Liver (tissue), 9 donors: ENCODE results near the gene DEFB115. TPM values are rescaled to one million over a fixed set of nuclear protein-coding genes. Genes with fewer than 3 reads are reported as not detected.

Source experiments
- DNase-seq: peaks from one replicate; pipeline ENCODE4 v3.0.0-alpha.2; 2017; ENCODE audit warnings: low spot score
- H3K27ac ChIP-seq, 2 donors: one replicate each; pipeline ENCODE4 v1.7.0; 2013; ENCODE audit warnings: inconsistent platforms in 2 of 2, low read length in 2 of 2, control low read depth in 1 of 2, low read depth in 1 of 2, mild to moderate bottlenecking in 1 of 2
- H3K27me3 ChIP-seq, 4 donors: one replicate each; pipeline versions ENCODE4 v1.6.1 to v1.7.0; 2013; ENCODE audit warnings: low read length in 3 of 4, inconsistent platforms in 1 of 4, mild to moderate bottlenecking in 1 of 4, moderate library complexity in 1 of 4; ENCODE audit not compliant: control insufficient read depth in 4 of 4, insufficient read depth in 4 of 4
- H3K36me3 ChIP-seq, 4 donors: one replicate each; pipeline versions ENCODE4 v1.6.1 to v1.7.0; 2013; ENCODE audit warnings: low read length in 3 of 4, mild to moderate bottlenecking in 3 of 4, low read depth in 1 of 4, moderate library complexity in 1 of 4; ENCODE audit not compliant: control insufficient read depth in 4 of 4, insufficient read depth in 3 of 4
- H3K4me1 ChIP-seq, 4 donors: one replicate each; pipeline versions ENCODE4 v1.6.1 to v1.7.0; 2013; ENCODE audit warnings: low read length in 3 of 4, mild to moderate bottlenecking in 3 of 4, moderate library complexity in 1 of 4; ENCODE audit not compliant: control insufficient read depth in 4 of 4, insufficient read depth in 4 of 4
- H3K4me3 ChIP-seq, 3 donors: one replicate each; pipeline versions ENCODE4 v1.6.1 to v1.7.0; 2013; ENCODE audit warnings: low read length in 3 of 3, control low read depth in 1 of 3, low read depth in 1 of 3, mild to moderate bottlenecking in 1 of 3
- H3K9ac ChIP-seq, 2 donors: one replicate each; pipeline ENCODE4 v1.7.0; 2013; ENCODE audit warnings: low read length in 2 of 2, mild to moderate bottlenecking in 2 of 2, moderate library complexity in 2 of 2, control low read depth in 1 of 2, low read depth in 1 of 2
- H3K9me3 ChIP-seq, 4 donors: one replicate each; pipeline versions ENCODE4 v1.6.1 to v1.7.0; 2013; ENCODE audit warnings: low read length in 3 of 4; ENCODE audit not compliant: control insufficient read depth in 4 of 4
- EGR1 ChIP-seq, 2 donors: IDR thresholded peaks; 2 replicates each; pipeline ENCODE4 v1.6.1; 2016 to 2018; ENCODE audit warnings: antibody characterized with exemption in 2 of 2, low read depth in 2 of 2
- FOXA1 ChIP-seq: IDR thresholded peaks from 2 replicates; pipeline ENCODE4 v1.6.1; 2016; ENCODE audit warnings: antibody characterized with exemption
- FOXA2 ChIP-seq: IDR thresholded peaks from 2 replicates; pipeline ENCODE4 v1.6.1; 2016; ENCODE audit warnings: antibody characterized with exemption
- GABPA ChIP-seq, 2 donors: IDR thresholded peaks in 1 of 2; conservative IDR thresholded peaks in 1 of 2; 2 replicates each; pipeline ENCODE4 v1.6.1; 2016; ENCODE audit warnings: antibody characterized with exemption in 2 of 2, mild to moderate bottlenecking in 1 of 2, moderate library complexity in 1 of 2
- HNF4A ChIP-seq, 2 donors: conservative IDR thresholded peaks; 2 replicates each; pipeline ENCODE4 v1.6.1; 2016; ENCODE audit warnings: antibody characterized with exemption in 2 of 2, mild to moderate bottlenecking in 2 of 2
- HNF4G ChIP-seq: IDR thresholded peaks from 2 replicates; pipeline ENCODE4 v1.6.1; 2016; ENCODE audit warnings: antibody characterized with exemption
- JUND ChIP-seq, 2 donors: IDR thresholded peaks; 2 replicates each; pipeline ENCODE4 v1.6.1; 2016; ENCODE audit warnings: antibody characterized with exemption in 2 of 2
- NR2F2 ChIP-seq: IDR thresholded peaks from 2 replicates; pipeline ENCODE4 v1.6.1; 2016; ENCODE audit warnings: antibody characterized with exemption
- RAD21 ChIP-seq, 2 donors: IDR thresholded peaks; 2 replicates each; pipeline ENCODE4 v1.6.1; 2016; ENCODE audit warnings: antibody characterized with exemption in 2 of 2, mild to moderate bottlenecking in 2 of 2
- RXRA ChIP-seq, 2 donors: IDR thresholded peaks; 2 replicates each; pipeline ENCODE4 v1.6.1; 2017 to 2018; ENCODE audit warnings: antibody characterized with exemption in 2 of 2, mild to moderate bottlenecking in 1 of 2
- SP1 ChIP-seq: IDR thresholded peaks from 2 replicates; pipeline ENCODE4 v1.6.1; 2018; ENCODE audit warnings: antibody characterized with exemption, mild to moderate bottlenecking
- TAF1 ChIP-seq: conservative IDR thresholded peaks from 2 replicates; pipeline ENCODE4 v1.6.1; 2016; ENCODE audit warnings: antibody characterized with exemption, mild to moderate bottlenecking
- YY1 ChIP-seq: IDR thresholded peaks from 2 replicates; pipeline ENCODE4 v1.6.1; 2016; ENCODE audit warnings: antibody characterized with exemption, mild to moderate bottlenecking
- WGBS: extraction: QIAGEN DNeasy Blood & Tissue Kit; methylation state at CpG from one replicate; pipeline ENCODE4 v1.1.7; 2013; 5-methylcytosine and 5-hydroxymethylcytosine counted together
- polyA plus RNA-seq, 2 donors: library from polyadenylated mRNA; stranded (reverse) in 1 of 2; unstranded in 1 of 2; fragments of 200-250 nt in 1 of 2; fragments of >200 nt in 1 of 2; fragmentation: Nextera tagmentation in 1 of 2; extraction: Ambion mirVana in 1 of 2; gene quantifications; one replicate each; pipeline versions ENCODE4 v1.2.1 to v1.2.3, GENCODE V29; 2013 to 2015
- total RNA-seq, 2 donors: library from RNA; depleted of rRNA; stranded (reverse); fragments of >200 nt; gene quantifications; one replicate each; pipeline ENCODE4 v1.2.3, GENCODE V29; 2014
- TF ChIP-seq, protein P1 (sequence below): fragments of 150-350 bp; IDR thresholded peaks from 2 replicates; pipeline ENCODE4 v1.5.1; 2017; ENCODE audit warnings: improper control_type of control experiment, low read depth, low read length; ENCODE audit not compliant: missing input control
- TF ChIP-seq, protein P2 (sequence below): IDR thresholded peaks from 2 replicates; pipeline ENCODE4 v1.6.1; 2016; ENCODE audit warnings: antibody characterized with exemption
- TF ChIP-seq, protein P3 (sequence below): IDR thresholded peaks from 2 replicates; pipeline ENCODE4 v1.6.1; 2016; ENCODE audit warnings: antibody characterized with exemption
- TF ChIP-seq, protein P4 (sequence below): IDR thresholded peaks from 2 replicates; pipeline ENCODE4 v1.6.1; 2016; ENCODE audit warnings: antibody characterized with exemption
- donor health status: healthy.
- donor health status: healthy.
- donor health status: healthy.
- donor health status: healthy.
- donor health status: healthy.

Gene DEFB115, protein sequence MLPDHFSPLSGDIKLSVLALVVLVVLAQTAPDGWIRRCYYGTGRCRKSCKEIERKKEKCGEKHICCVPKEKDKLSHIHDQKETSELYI
- total RNA-seq = not detected
- not detected for polyA plus RNA-seq

DNA sequence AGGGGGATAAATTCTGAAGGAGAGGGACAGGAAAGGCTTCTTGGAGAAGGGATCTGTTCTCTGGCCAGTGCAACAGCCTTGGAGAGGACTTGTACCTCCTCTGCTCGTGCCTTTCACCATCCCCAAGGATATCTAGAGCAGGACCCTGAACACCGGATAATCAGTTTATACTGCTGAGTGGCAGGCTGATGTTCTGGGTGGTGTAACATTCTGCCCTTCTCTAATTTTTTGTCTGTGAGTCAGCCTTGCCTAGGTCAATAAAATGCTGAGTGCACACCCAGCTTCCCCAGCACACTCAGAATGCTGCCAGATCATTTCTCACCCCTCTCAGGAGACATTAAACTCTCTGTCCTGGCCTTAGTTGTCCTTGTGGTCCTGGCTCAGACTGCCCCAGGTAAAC, at the start of gene DEFB115:
TSS of gene DEFB115 (plus strand) at position 301 of the 400 bp plus-strand sequence. CDS start at position 301, 0 bp downstream.
- H3K9ac ChIP-seq = no peak within 1 kb of the TSS
- H3K4me1 ChIP-seq = no peaks in the 10 kb centered on the region
- TF ChIP-seq TAF1 = no peak
- TF ChIP-seq FOXA1 = no peak
- TF ChIP-seq SP1 = no peak
- TF ChIP-seq HNF4A (conservative IDR thresholded peaks at IDR 0.05) = no peak
- no peak for TF ChIP-seq JUND (IDR thresholded peaks at IDR 0.05)
- TF ChIP-seq, protein P1, sequence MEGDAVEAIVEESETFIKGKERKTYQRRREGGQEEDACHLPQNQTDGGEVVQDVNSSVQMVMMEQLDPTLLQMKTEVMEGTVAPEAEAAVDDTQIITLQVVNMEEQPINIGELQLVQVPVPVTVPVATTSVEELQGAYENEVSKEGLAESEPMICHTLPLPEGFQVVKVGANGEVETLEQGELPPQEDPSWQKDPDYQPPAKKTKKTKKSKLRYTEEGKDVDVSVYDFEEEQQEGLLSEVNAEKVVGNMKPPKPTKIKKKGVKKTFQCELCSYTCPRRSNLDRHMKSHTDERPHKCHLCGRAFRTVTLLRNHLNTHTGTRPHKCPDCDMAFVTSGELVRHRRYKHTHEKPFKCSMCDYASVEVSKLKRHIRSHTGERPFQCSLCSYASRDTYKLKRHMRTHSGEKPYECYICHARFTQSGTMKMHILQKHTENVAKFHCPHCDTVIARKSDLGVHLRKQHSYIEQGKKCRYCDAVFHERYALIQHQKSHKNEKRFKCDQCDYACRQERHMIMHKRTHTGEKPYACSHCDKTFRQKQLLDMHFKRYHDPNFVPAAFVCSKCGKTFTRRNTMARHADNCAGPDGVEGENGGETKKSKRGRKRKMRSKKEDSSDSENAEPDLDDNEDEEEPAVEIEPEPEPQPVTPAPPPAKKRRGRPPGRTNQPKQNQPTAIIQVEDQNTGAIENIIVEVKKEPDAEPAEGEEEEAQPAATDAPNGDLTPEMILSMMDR = no peak
- no peak for TF ChIP-seq NR2F2
- TF ChIP-seq RXRA (IDR thresholded peaks at IDR 0.05) = no peak
- TF ChIP-seq FOXA2 = no peak
- TF ChIP-seq, protein P2, sequence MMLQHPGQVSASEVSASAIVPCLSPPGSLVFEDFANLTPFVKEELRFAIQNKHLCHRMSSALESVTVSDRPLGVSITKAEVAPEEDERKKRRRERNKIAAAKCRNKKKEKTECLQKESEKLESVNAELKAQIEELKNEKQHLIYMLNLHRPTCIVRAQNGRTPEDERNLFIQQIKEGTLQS = no peak
- 42% methylated on average over 2 of the region's 2 CpGs for WGBS
- H3K4me3 ChIP-seq = no peak within 1 kb of the TSS
- DNase-seq = no peak
- no peaks in the 10 kb centered on the region for H3K9me3 ChIP-seq
- H3K27ac ChIP-seq = no peak within 1 kb of the TSS
- no peaks in the 10 kb centered on the region for H3K27me3 ChIP-seq
- no peaks in the 10 kb centered on the region for H3K36me3 ChIP-seq

DNA sequence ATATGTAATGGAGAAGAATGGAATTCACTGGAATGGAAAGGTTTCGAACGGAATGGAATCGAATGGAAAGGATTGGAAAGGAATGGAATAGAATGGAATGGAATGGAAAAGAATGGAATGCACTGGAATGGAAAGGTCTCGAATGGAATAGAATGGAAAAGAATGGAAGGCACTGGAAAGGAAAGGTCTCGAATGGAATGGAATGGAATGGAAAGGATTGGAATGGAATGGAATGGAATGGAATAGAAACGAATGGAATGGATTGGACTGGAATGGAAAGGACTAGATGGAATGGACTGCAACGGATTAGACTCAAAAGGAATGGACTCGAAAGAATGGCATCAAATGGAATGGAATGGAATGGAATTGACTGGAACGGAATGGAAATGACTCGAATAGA, 20.5 kb upstream of the DEFB115 start:
- DNase-seq = no peak
- no peaks in the 10 kb centered on the region for H3K36me3 ChIP-seq
- peak overlapping the region in 2 of 3 donors; percentile 15 to 34 for H3K4me3 ChIP-seq
- no peak for TF ChIP-seq HNF4G
- no peak for TF ChIP-seq HNF4A (conservative IDR thresholded peaks at IDR 0.05)
- TF ChIP-seq SP1 = no peak
- no peak for TF ChIP-seq RAD21 (IDR thresholded peaks at IDR 0.05)
- no peak for TF ChIP-seq EGR1 (IDR thresholded peaks at IDR 0.05; ENCODE audit: low read depth in 2 of 2)
- no peak for TF ChIP-seq NR2F2
- TF ChIP-seq GABPA (IDR thresholded peaks at IDR 0.05 in 1 of 2, conservative IDR thresholded peaks at IDR 0.05 in 1 of 2) = no peak
- no peak for TF ChIP-seq YY1
- TF ChIP-seq, protein P3, sequence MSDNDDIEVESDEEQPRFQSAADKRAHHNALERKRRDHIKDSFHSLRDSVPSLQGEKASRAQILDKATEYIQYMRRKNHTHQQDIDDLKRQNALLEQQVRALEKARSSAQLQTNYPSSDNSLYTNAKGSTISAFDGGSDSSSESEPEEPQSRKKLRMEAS = no peak
- TF ChIP-seq, protein P4, sequence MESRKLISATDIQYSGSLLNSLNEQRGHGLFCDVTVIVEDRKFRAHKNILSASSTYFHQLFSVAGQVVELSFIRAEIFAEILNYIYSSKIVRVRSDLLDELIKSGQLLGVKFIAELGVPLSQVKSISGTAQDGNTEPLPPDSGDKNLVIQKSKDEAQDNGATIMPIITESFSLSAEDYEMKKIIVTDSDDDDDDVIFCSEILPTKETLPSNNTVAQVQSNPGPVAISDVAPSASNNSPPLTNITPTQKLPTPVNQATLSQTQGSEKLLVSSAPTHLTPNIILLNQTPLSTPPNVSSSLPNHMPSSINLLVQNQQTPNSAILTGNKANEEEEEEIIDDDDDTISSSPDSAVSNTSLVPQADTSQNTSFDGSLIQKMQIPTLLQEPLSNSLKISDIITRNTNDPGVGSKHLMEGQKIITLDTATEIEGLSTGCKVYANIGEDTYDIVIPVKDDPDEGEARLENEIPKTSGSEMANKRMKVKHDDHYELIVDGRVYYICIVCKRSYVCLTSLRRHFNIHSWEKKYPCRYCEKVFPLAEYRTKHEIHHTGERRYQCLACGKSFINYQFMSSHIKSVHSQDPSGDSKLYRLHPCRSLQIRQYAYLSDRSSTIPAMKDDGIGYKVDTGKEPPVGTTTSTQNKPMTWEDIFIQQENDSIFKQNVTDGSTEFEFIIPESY = no peak
- TF ChIP-seq, protein P1 = no peak
- TF ChIP-seq TAF1 = no peak
- no peak overlapping the region for H3K27ac ChIP-seq
- no peaks in the 10 kb centered on the region for H3K4me1 ChIP-seq
- H3K27me3 ChIP-seq = no peaks in the 10 kb centered on the region
- 65% methylated on average over 10 of the region's 10 CpGs for WGBS
- H3K9me3 ChIP-seq = peaks cover 16 to 87% (median 69%) of the 10 kb centered on the region in 4 donors
- H3K9ac ChIP-seq = no peak overlapping the region
